IMR-90 (cell line): Measurements from ENCODE around the gene CD248. TPM values are rescaled to one million over a fixed set of nuclear protein-coding genes. Genes with fewer than 3 reads are reported as not detected.

ENCODE experiments used
- ATAC-seq: fragments of 200-7000 bp; cut with Tn5 transposase; 2 replicates; pipeline ENCODE4 v1.9.1; 2020; ENCODE audit warnings: low read depth, mild to moderate bottlenecking, moderate library complexity
- BruUV-seq: library from RNA; stranded (reverse); fragments of 400-500 nt; replicated peaks from 2 replicates; lab custom pipeline; 2021; lab: Mats Ljungman, UMichigan
- CTCF ChIA-PET: fragments of 300-600 bp; formaldehyde crosslinking; extraction: SDS; loops from one replicate; lab custom pipeline; 2021; ENCODE audit warnings: antibody characterized with exemption; lab: Yijun Ruan, JAX
- POLR2A ChIA-PET: fragments of 300-600 bp; sonication (Branson Sonifier 250); formaldehyde crosslinking; loops from one replicate; lab custom pipeline; 2022; ENCODE audit warnings: antibody characterized with exemption; ENCODE audit not compliant: unreplicated experiment; lab: Charles Lee
- DNase-seq: peaks from one replicate; pipeline ENCODE4 v3.0.0; 2013
- H2AFZ ChIP-seq: replicated peaks from 2 replicates; pipeline ENCODE3; 2013; ENCODE audit warnings: low read length, mild to moderate bottlenecking; ENCODE audit not compliant: poor library complexity
- H2AK5ac ChIP-seq: 2 replicates; pipeline ENCODE4 v1.6.1; 2013; ENCODE audit warnings: low read depth, low read length, inconsistent platforms
- H2AK9ac ChIP-seq: replicated peaks from 2 replicates; pipeline ENCODE3; 2013; ENCODE audit warnings: mild to moderate bottlenecking, low read depth, low read length, moderate library complexity; ENCODE audit not compliant: poor library complexity
- H2BK120ac ChIP-seq: 2 replicates; pipeline ENCODE4 v1.6.1; 2013; ENCODE audit warnings: low read depth, low read length, inconsistent platforms
- H2BK15ac ChIP-seq: 3 replicates; pipeline ENCODE4 v1.6.1; 2013; ENCODE audit warnings: low read depth, low read length, inconsistent platforms
- H2BK20ac ChIP-seq: 2 replicates; pipeline ENCODE4 v1.6.1; 2013; ENCODE audit warnings: low read depth, mild to moderate bottlenecking, inconsistent platforms, low read length, moderate library complexity
- H2BK5ac ChIP-seq: 2 replicates; pipeline ENCODE4 v1.6.1; 2013; ENCODE audit warnings: mild to moderate bottlenecking, low read depth, low read length, inconsistent platforms; ENCODE audit not compliant: poor library complexity, severe bottlenecking
- H3K14ac ChIP-seq: replicated peaks from 2 replicates; pipeline ENCODE4 v1.6.1; 2013; ENCODE audit warnings: low read depth, low read length, inconsistent platforms
- H3K18ac ChIP-seq: 2 replicates; pipeline ENCODE4 v1.6.1; 2013; ENCODE audit warnings: low read depth, low read length, control low read depth
- H3K23ac ChIP-seq: 2 replicates; pipeline ENCODE4 v1.6.1; 2013; ENCODE audit warnings: low read depth, low read length, inconsistent platforms
- H3K27ac ChIP-seq: 2 replicates; pipeline ENCODE4 v1.5.1; 2013; ENCODE audit warnings: mild to moderate bottlenecking, control low read depth, low read length; ENCODE audit not compliant: insufficient read depth
- H3K27me3 ChIP-seq: 2 replicates; pipeline ENCODE4 v1.6.1; 2013; ENCODE audit warnings: low read length; ENCODE audit not compliant: control insufficient read depth, insufficient read depth
- H3K36me3 ChIP-seq: 2 replicates; pipeline ENCODE4 v1.6.1; 2013; ENCODE audit warnings: low read length, mixed read lengths; ENCODE audit not compliant: control insufficient read depth, insufficient read depth
- H3K4ac ChIP-seq: 2 replicates; pipeline ENCODE4 v1.6.1; 2013; ENCODE audit warnings: low read depth, low read length, inconsistent platforms
- H3K4me1 ChIP-seq: 2 replicates; pipeline ENCODE4 v1.6.1; 2013; ENCODE audit warnings: low read length, mixed read lengths; ENCODE audit not compliant: control insufficient read depth, insufficient read depth
- H3K4me2 ChIP-seq: 2 replicates; pipeline ENCODE4 v1.6.1; 2013; ENCODE audit warnings: low read depth, mild to moderate bottlenecking, control low read depth, low read length, moderate library complexity
- H3K4me3 ChIP-seq: 2 replicates; pipeline ENCODE4 v1.5.1; 2013; ENCODE audit warnings: low read depth, mild to moderate bottlenecking, control low read depth, low read length, moderate library complexity; ENCODE audit not compliant: insufficient read depth
- H3K56ac ChIP-seq: 2 replicates; pipeline ENCODE4 v1.6.1; 2013; ENCODE audit warnings: low read length, inconsistent platforms; ENCODE audit not compliant: insufficient read depth; ENCODE audit errors: extremely low read depth
- H3K79me1 ChIP-seq, 2 experiments: 2 replicates each; pipeline ENCODE4 v1.6.1; 2013; ENCODE audit warnings: low read length in 2 of 2, inconsistent platforms in 1 of 2, low read depth in 1 of 2
- H3K9ac ChIP-seq: 2 replicates; pipeline ENCODE4 v1.6.1; 2013; ENCODE audit warnings: low read depth, low read length, control low read depth
- H3K9me1 ChIP-seq: 2 replicates; pipeline ENCODE4 v1.6.1; 2013; ENCODE audit warnings: low read length, inconsistent platforms; ENCODE audit not compliant: insufficient read depth
- H3K9me3 ChIP-seq: 2 replicates; pipeline ENCODE4 v1.6.1; 2013; ENCODE audit warnings: low read length; ENCODE audit not compliant: control insufficient read depth, insufficient read depth
- H4K20me1 ChIP-seq: 2 replicates; pipeline ENCODE4 v1.6.1; 2013; ENCODE audit warnings: low read length, inconsistent platforms; ENCODE audit not compliant: insufficient read depth
- H4K5ac ChIP-seq: 2 replicates; pipeline ENCODE4 v1.6.1; 2013; ENCODE audit warnings: mild to moderate bottlenecking, low read depth, low read length, control low read depth
- H4K8ac ChIP-seq, 2 experiments: 2 replicates each; pipeline ENCODE4 v1.6.1; 2013; ENCODE audit warnings: low read depth in 2 of 2, low read length in 2 of 2, control low read depth in 1 of 2, inconsistent platforms in 1 of 2
- H4K91ac ChIP-seq: 2 replicates; pipeline ENCODE4 v1.6.1; 2013; ENCODE audit warnings: low read depth, low read length, inconsistent platforms; ENCODE audit not compliant: insufficient read depth
- FOS ChIP-seq: fragments of 150-350 bp; IDR thresholded peaks from 2 replicates; pipeline ENCODE4 v1.6.1; 2016; ENCODE audit warnings: low read depth, low read length
- NFE2L2 ChIP-seq: fragments of 150-350 bp; IDR thresholded peaks from 2 replicates; pipeline ENCODE4 v1.6.1; 2016; ENCODE audit warnings: low read depth, mild to moderate bottlenecking, low read length
- POLR2A ChIP-seq: IDR thresholded peaks from 2 replicates; pipeline ENCODE4 v1.6.1; 2012; ENCODE audit warnings: mild to moderate bottlenecking, low read depth, low read length
- RFX5 ChIP-seq: IDR thresholded peaks from 2 replicates; pipeline ENCODE4 v1.8.0; 2012; ENCODE audit warnings: low read depth, mild to moderate bottlenecking, low read length, moderate library complexity
- WGBS, 2 experiments: methylation state at CpG; one replicate each; pipeline versions ENCODE4 v1.1.5 to v1.1.7; 2013; ENCODE audit warnings: missing lambda C conversion rate in 2 of 2; ENCODE audit not compliant: insufficient read length in 1 of 2; ENCODE audit errors: extremely low coverage in 2 of 2; 5-methylcytosine and 5-hydroxymethylcytosine counted together
- dilution Hi-C: fragments of 300-500 bp; cut with HindIII; formaldehyde crosslinking; loops from one replicate; pipeline ENCODE4 v1.14.3; 2018; ENCODE audit warnings: low sequenced_read_pairs; ENCODE audit not compliant: unreplicated experiment
- in situ Hi-C: fragments of 300-500 bp; cut with MboI; formaldehyde crosslinking; loops from 3 replicates; pipeline ENCODE4 v1.14.3; 2019; ENCODE audit warnings: low sequenced_read_pairs, inconsistent platforms, mixed read lengths
- intact Hi-C: fragments of 100-400 bp; cut with micrococcal nuclease; formaldehyde crosslinking; loops from 2 replicates; pipeline ENCODE4 v1.10.0; 2022
- polyA plus RNA-seq, 3 experiments: library from polyadenylated mRNA; depleted of rRNA; stranded (reverse); fragments of >200 nt; gene quantifications; 2 replicates each; pipeline ENCODE4 v1.2.3, GENCODE V29; 2012; ENCODE audit warnings: low replicate concordance in 1 of 3
- total RNA-seq: library from RNA; depleted of rRNA; stranded (reverse); fragments of >200 nt; gene quantifications from 2 replicates; pipeline ENCODE4 v1.2.3, GENCODE V29; 2012

The CD248 gene
- total and polyA plus RNA-seq, 2 of the 4 experiments (the other 2 are of a cell fraction): 19.5 to 223 TPM

DNA sequence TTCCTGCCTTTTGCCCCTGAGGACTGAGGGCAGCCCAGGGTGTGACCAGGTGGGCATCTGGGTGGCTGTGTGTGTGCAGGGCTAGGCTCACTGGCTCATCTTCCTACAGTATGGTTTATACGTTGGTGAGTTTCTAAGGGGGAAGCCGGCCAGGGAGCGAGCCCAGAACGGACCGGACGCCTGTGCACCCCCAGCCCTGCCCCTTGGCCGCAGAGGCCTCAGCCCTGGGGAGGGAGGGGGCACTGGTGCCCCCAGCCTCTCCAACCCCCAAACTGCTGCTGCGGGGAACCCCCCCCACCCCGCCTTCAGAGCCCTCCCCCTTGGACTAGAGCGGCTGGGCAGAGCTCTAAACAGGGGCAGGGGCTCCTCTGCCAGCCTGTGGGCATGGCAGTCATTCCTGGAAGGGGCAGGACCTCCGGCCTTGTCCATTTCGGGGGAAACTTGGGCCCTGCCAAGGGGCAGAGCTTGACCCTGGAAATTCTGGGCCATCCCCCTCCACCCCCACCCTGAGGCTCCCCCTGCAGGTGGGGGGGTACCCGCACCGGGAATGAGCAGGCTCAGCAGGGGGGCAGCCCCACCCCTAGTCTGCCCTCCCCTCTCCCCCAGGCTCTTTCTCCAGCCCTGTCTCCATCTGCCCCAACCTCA lies 33.3 kb downstream of the CD248 start:
- ChIA-PET CTCF (interaction anchor here (0.9 to 1.4 kb wide), 2 partner anchors 13 to 15 kb away, joined by 4 to 5 read pairs; partner anchors contain the start of gene RAB1B), POLR2A (no interaction called here)
- H3K36me3 ChIP-seq: peaks cover 16% of the 10 kb centered on the region; the same call in 1 of the 2 replicates
- in situ Hi-C loops: no loop called here
- no peak overlapping the region for H4K8ac ChIP-seq
- H2BK15ac ChIP-seq: no peak overlapping the region
- no peak overlapping the region for H2AK9ac ChIP-seq
- no peak overlapping the region for H2AFZ ChIP-seq
- H4K91ac ChIP-seq: no peak overlapping the region
- dilution Hi-C loops: no loop called here
- no peak overlapping the region for H3K56ac ChIP-seq
- no peak overlapping the region for H3K14ac ChIP-seq
- H3K9me3 ChIP-seq: no peaks in the 10 kb centered on the region
- no peak overlapping the region for H3K4me3 ChIP-seq
- ATAC-seq (no peak), DNase-seq (no peak)
- intact Hi-C loops: no loop called here
- H3K9me1 ChIP-seq: peaks cover 16% of the 10 kb centered on the region
- no peak overlapping the region for H2BK20ac ChIP-seq
- no peak overlapping the region for H3K4me2 ChIP-seq
- H3K18ac ChIP-seq: no peak overlapping the region
- no peak for TF ChIP-seq NFE2L2
- TF ChIP-seq FOS: no peak
- no peak for TF ChIP-seq POLR2A
- no peak for TF ChIP-seq RFX5
- no peak overlapping the region for H2AK5ac ChIP-seq
- no TSS peak for BruUV-seq
- H3K4ac ChIP-seq: no peak overlapping the region
- no peak overlapping the region for H3K23ac ChIP-seq
- no peak overlapping the region for H4K5ac ChIP-seq
- no peak overlapping the region for H3K27ac ChIP-seq
- peaks cover 39% of the 10 kb centered on the region for H4K20me1 ChIP-seq
- no peak overlapping the region for H2BK120ac ChIP-seq
- H3K27me3 ChIP-seq: no peaks in the 10 kb centered on the region; the same call in 1 of the 2 replicates
- 50% methylated on average over 2 of the region's 14 CpGs; no CpG with 5 or more reads in 1 of the 2 experiments for WGBS, 2 experiments
- H3K79me1 ChIP-seq: peaks cover 15 to 44% of the 10 kb centered on the region in 2 experiments; a peak in 3 of 4 replicates
- H3K9ac ChIP-seq: no peak overlapping the region
- peaks cover 9% of the 10 kb centered on the region for H3K4me1 ChIP-seq
- no peak overlapping the region for H2BK5ac ChIP-seq
